ENCODE data around the gene EPHB4. TPM values are rescaled to one million over a fixed set of nuclear protein-coding genes. Genes with fewer than 3 reads are reported as not detected.

EPHB4 gene
- total RNA-seq, 2 donors from 2014 or later, result 106 to 117 TPM

DNA sequence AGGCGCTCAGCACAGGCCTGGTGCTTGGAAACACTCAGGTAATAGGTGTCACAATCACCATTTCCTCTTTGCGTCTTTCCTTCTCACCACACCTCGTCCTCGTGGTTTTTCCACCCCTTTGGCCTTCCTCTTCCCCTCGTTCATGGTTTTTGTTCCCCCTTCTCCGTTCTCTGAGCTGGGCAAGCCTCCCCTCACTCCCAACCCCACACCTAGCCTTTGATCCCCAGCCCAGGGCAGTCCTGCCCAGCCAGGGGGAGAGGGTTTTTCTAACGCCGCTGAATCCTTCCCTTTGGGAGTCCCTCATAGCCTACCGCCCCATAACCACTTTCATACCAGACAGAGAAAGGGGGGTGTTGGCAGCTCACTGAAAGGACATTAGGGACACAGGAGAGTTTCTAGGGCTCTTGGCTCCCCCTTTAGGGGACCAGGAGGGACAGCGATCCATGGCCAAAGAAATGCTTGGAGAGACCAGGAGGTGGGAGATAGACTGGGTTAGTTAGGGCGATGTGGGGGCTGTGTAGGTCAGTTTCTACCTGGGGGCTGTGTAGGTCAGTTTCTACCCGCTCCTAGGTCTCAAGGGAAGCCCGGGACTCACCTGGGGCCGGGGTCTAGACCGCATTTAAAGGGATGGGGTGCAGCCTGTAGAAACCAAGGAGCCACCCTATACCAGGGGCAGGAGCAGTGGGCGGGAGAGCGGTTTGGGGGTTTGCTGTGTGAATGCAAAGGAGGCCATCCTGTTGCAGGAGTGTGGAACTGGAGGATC is 1.4 kb downstream of the EPHB4 start:
- no peaks in the 10 kb centered on the region for H3K9me3 Mint-ChIP-seq
- Histone ChIP-seq H3K9ac (ENCODE audit: extremely low read depth, low read length, poor library complexity, severe bottlenecking) (peak overlapping the region; percentile 78), H3K27me3 (ENCODE audit: control insufficient read depth, insufficient read depth, low read length, poor library complexity, severe bottlenecking) (no peaks in the 10 kb centered on the region), H3K36me3 (ENCODE audit: control insufficient read depth, insufficient read depth, low read length) (peaks cover 29% of the 10 kb centered on the region), H3K27ac (ENCODE audit: low read depth, low read length) (no peak overlapping the region), H3K4me3 (ENCODE audit: low read length) (peak overlapping the region; percentile 99), H3K4me1 (ENCODE audit: control insufficient read depth, insufficient read depth, low read length) (no peaks in the 10 kb centered on the region), H3K9me3 (ENCODE audit: control insufficient read depth, low read length) (no peaks in the 10 kb centered on the region)
- WGBS, 2 experiments (ENCODE audit: insufficient coverage in 1 of 2, insufficient read length in 1 of 2), result 6 to 7% methylated on average over 6 to 17 of the region's 17 CpGs
- H3K27me3 Mint-ChIP-seq (ENCODE audit: insufficient read depth), result no peaks in the 10 kb centered on the region
- DNase-seq, result peak; percentile 63
- TF ChIP-seq, protein P1, sequence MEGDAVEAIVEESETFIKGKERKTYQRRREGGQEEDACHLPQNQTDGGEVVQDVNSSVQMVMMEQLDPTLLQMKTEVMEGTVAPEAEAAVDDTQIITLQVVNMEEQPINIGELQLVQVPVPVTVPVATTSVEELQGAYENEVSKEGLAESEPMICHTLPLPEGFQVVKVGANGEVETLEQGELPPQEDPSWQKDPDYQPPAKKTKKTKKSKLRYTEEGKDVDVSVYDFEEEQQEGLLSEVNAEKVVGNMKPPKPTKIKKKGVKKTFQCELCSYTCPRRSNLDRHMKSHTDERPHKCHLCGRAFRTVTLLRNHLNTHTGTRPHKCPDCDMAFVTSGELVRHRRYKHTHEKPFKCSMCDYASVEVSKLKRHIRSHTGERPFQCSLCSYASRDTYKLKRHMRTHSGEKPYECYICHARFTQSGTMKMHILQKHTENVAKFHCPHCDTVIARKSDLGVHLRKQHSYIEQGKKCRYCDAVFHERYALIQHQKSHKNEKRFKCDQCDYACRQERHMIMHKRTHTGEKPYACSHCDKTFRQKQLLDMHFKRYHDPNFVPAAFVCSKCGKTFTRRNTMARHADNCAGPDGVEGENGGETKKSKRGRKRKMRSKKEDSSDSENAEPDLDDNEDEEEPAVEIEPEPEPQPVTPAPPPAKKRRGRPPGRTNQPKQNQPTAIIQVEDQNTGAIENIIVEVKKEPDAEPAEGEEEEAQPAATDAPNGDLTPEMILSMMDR (conservative IDR thresholded peaks at IDR 0.05), result peak; percentile 37
- peak overlapping the region; percentile 93 for H3K4me3 Mint-ChIP-seq
- H3K36me3 Mint-ChIP-seq (ENCODE audit: low read depth), result peaks cover 29% of the 10 kb centered on the region
- H3K27ac Mint-ChIP-seq, result peak overlapping the region; percentile 92
- H3K4me1 Mint-ChIP-seq, result peaks cover 16% of the 10 kb centered on the region

DNA sequence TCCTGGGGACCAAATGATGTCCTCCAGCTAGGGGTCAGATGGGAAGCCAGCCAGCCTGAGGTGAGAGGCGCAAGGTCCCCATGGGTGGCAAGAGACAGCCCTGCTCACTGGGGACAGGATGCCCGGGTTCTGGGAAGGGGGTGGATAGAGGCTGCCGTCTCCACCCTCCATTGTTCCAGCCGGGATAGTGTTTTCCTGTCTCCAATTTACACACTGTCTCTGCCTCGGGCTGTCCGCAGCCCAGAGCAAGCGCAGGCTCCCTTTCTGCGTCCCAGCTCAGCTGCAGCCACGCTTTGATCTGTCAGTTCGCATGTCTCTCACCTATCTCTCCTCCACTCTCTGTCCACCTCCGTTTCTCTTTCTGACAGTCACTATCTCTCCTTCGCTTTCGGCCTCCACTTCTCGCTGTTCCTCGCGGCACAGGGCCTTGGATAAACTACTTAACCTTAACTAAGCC is 2.1 kb downstream of the EPHB4 start:
- Histone ChIP-seq H3K9me3 (ENCODE audit: control insufficient read depth, low read length) (no peaks in the 10 kb centered on the region), H3K4me3 (ENCODE audit: low read length) (peak overlapping the region; percentile 99), H3K4me1 (ENCODE audit: control insufficient read depth, insufficient read depth, low read length) (no peaks in the 10 kb centered on the region), H3K27me3 (ENCODE audit: control insufficient read depth, insufficient read depth, low read length, poor library complexity, severe bottlenecking) (no peaks in the 10 kb centered on the region), H3K9ac (ENCODE audit: extremely low read depth, low read length, poor library complexity, severe bottlenecking) (peak overlapping the region; percentile 78), H3K27ac (ENCODE audit: low read depth, low read length) (no peak overlapping the region), H3K36me3 (ENCODE audit: control insufficient read depth, insufficient read depth, low read length) (peaks cover 36% of the 10 kb centered on the region)
- 27 to 36% methylated on average over 7 to 16 of the region's 16 CpGs for WGBS, 2 experiments (ENCODE audit: insufficient coverage in 1 of 2, insufficient read length in 1 of 2)
- peaks cover 16% of the 10 kb centered on the region for H3K4me1 Mint-ChIP-seq
- no peaks in the 10 kb centered on the region for H3K27me3 Mint-ChIP-seq (ENCODE audit: insufficient read depth)
- peak; percentile 57 for DNase-seq
- peaks cover 34% of the 10 kb centered on the region for H3K36me3 Mint-ChIP-seq (ENCODE audit: low read depth)
- TF ChIP-seq, protein P1 (conservative IDR thresholded peaks at IDR 0.05), result no peak
- H3K27ac Mint-ChIP-seq, result peak overlapping the region; percentile 92
- no peaks in the 10 kb centered on the region for H3K9me3 Mint-ChIP-seq
- H3K4me3 Mint-ChIP-seq, result peak overlapping the region; percentile 93

DNA sequence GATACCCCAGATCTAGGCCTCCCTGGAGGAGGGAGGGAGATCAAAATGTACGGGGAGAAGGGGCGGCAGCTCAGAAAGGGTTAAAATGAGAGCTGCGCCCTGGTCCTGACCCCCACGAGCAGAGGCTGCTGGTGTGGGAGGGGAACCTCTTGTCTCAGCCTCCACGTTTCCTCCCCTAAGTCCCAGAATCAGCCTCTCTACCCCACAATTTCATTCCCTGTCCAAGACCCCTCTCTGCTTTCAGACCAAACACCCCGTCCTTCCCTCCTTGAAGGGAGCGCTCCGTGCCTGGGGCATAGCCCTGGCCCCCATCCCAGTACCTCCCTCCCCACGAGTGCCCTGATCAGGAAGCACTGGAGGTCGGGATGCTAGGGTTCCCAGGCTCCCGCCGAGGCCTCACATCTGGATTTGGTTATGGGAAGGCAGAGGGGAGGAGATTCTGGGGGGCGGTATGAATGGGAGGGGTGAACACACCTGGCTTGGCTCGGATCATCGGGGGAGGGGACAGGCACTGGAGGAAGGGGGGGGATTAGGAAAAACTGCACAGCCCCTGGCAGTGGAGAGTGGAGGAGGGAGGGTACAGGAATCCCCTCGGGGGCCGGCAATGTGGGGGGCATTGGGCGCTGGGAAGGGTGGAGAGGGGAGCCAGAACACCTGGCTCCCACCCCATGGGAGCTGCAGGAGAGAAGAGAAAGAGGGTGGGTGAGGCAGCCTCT is 2.7 kb downstream of the EPHB4 start:
- H3K4me3 ChIP-seq (ENCODE audit: low read length), result peak overlapping the region; percentile 99
- Mint-ChIP-seq H3K4me1 (peaks cover 16% of the 10 kb centered on the region), H3K9me3 (no peaks in the 10 kb centered on the region), H3K27ac (no peak overlapping the region), H3K36me3 (ENCODE audit: low read depth) (peaks cover 40% of the 10 kb centered on the region), H3K27me3 (ENCODE audit: insufficient read depth) (no peaks in the 10 kb centered on the region), H3K4me3 (peak overlapping the region; percentile 93)
- no peaks in the 10 kb centered on the region for H3K9me3 ChIP-seq (ENCODE audit: control insufficient read depth, low read length)
- no peaks in the 10 kb centered on the region for H3K4me1 ChIP-seq (ENCODE audit: control insufficient read depth, insufficient read depth, low read length)
- no peak overlapping the region for H3K27ac ChIP-seq (ENCODE audit: low read depth, low read length)
- WGBS, 2 experiments (ENCODE audit: insufficient coverage in 1 of 2, insufficient read length in 1 of 2), result 86 to 89% methylated on average over 3 to 18 of the region's 18 CpGs
- H3K9ac ChIP-seq (ENCODE audit: extremely low read depth, low read length, poor library complexity, severe bottlenecking), result no peak overlapping the region
- DNase-seq, result no peak
- H3K27me3 ChIP-seq (ENCODE audit: control insufficient read depth, insufficient read depth, low read length, poor library complexity, severe bottlenecking), result no peaks in the 10 kb centered on the region
- H3K36me3 ChIP-seq (ENCODE audit: control insufficient read depth, insufficient read depth, low read length), result peaks cover 42% of the 10 kb centered on the region
- TF ChIP-seq, protein P1 (conservative IDR thresholded peaks at IDR 0.05), result no peak
